Spinal cord (tissue), 10 donors: ENCODE results near the gene HMX2. TPM values are rescaled to one million over a fixed set of nuclear protein-coding genes. Genes with fewer than 3 reads are reported as not detected.

Experiments
- DNase-seq, 6 donors: peaks; one replicate each; pipeline versions ENCODE4 v3.0.0 to v3.0.0-alpha.2; 2013 to 2015; ENCODE audit warnings: low spot score in 6 of 6, low read depth in 4 of 6
- H3K27ac ChIP-seq: one replicate; pipeline ENCODE4 v1.5.1; 2013; ENCODE audit warnings: low read depth, low read length, control low read depth
- H3K27me3 ChIP-seq: one replicate; pipeline ENCODE4 v1.6.1; 2013; ENCODE audit warnings: low read length; ENCODE audit not compliant: control insufficient read depth, insufficient read depth
- H3K36me3 ChIP-seq: one replicate; pipeline ENCODE4 v1.6.1; 2013; ENCODE audit warnings: low read length; ENCODE audit not compliant: control insufficient read depth, insufficient read depth
- H3K4me1 ChIP-seq: one replicate; pipeline ENCODE4 v1.6.1; 2013; ENCODE audit warnings: low read length; ENCODE audit not compliant: control insufficient read depth, insufficient read depth
- H3K4me3 ChIP-seq: one replicate; pipeline ENCODE4 v1.5.1; 2013; ENCODE audit warnings: low read depth, low read length, control low read depth
- H3K9me3 ChIP-seq: one replicate; pipeline ENCODE4 v1.6.1; 2013; ENCODE audit warnings: low read length; ENCODE audit not compliant: control insufficient read depth, insufficient read depth
- WGBS: methylation state at CpG from one replicate; pipeline ENCODE4 v1.1.5; 2013; ENCODE audit warnings: missing lambda C conversion rate; ENCODE audit not compliant: insufficient coverage; 5-methylcytosine and 5-hydroxymethylcytosine counted together
- polyA plus RNA-seq, 2 donors: library from polyadenylated mRNA; unstranded; fragments of 120-200 nt; gene quantifications; one replicate each; pipeline ENCODE4 v1.2.1, GENCODE V29; 2013; ENCODE audit not compliant: insufficient read length in 2 of 2
- total RNA-seq, 2 donors: library from RNA; depleted of rRNA in 1 of 2; stranded (reverse); fragments of 120-200 nt in 1 of 2; fragments of >200 nt in 1 of 2; gene quantifications; one replicate each; pipeline versions ENCODE4 v1.2.3 to v1.2.4, GENCODE V29; 2013 to 2014
- donor health status: healthy.

HMX2 gene
- total and polyA plus RNA-seq, 4 donors, result 0.09 to 0.68 TPM; not detected in 2

DNA sequence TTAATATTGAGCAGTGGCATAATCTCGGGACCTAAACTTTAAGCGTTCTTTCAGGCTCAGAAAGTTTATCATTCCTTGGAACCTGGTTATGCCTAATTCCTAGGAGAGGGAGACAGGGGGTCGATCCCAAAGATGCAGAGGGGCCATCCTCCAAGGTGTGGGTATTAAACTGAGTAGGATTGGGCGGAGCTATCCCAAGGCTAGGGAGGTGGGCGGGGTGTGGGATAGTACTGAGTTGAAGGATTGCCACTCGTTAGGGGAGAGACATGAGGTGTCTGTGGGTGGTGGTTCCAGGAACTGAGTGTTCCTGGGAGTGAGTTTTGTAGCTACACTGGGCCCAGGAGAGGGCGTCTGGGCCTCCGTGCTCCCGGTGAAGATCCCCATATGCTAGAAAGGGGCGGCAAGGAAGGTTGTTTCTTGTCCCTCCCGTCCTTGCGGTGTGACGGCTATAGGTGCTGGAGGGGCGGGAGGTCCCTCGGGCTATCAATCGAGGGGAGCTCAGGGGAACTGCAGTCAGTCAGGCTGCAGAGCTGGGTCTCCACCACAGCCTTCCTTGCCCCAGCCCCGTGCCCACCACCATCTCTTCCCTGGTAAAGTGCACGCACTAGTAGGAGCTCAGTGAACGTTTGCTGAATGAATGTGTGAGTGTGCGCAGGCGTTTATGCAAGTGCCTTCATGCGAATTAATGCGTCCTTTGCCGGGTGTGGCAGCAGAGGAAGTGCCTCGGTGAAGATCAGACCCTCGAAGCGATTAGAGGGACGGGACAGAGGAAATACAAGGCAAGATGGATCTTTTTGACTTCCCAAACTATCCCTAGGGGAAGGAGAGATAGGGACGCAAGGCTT, 3.0 kb upstream of the HMX2 start:
- H3K27ac ChIP-seq, result no peak overlapping the region
- H3K4me3 ChIP-seq, result no peak overlapping the region
- peaks cover 100% of the 10 kb centered on the region for H3K27me3 ChIP-seq
- no peaks in the 10 kb centered on the region for H3K36me3 ChIP-seq
- peak in 2 of 6 donors; percentile 34 to 57 for DNase-seq
- under 1% methylated on average over 26 of the region's 29 CpGs for WGBS
- no peaks in the 10 kb centered on the region for H3K9me3 ChIP-seq
- peaks cover 45% of the 10 kb centered on the region for H3K4me1 ChIP-seq

DNA sequence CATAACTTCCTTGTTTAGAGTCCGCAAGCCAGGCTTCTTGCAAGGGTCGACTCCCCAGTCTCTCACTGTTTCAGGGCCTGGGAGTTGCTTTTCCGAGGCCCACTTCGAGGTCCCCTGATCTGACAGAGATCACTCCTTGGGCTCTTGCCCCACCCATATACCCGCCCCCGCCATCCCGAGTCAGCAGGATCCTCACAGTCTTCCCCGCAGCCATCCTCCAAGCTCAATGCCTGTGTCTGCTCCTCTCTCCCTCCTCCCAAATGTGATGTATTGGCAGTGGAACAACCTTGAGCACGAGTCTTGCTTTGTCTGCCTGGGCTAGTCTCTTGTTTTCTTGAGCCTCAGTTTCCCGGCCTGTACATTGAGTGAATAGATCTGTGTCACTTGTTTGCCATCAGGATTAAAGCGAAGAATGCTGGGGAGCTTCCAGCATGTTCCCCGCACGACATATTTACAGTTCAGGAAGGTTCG, 2.4 kb upstream of the HMX2 start:
- Histone ChIP-seq H3K27me3 (peaks cover 100% of the 10 kb centered on the region), H3K4me1 (peaks cover 42% of the 10 kb centered on the region), H3K9me3 (no peaks in the 10 kb centered on the region), H3K4me3 (no peak overlapping the region), H3K27ac (no peak overlapping the region), H3K36me3 (no peaks in the 10 kb centered on the region)
- DNase-seq, result peak in 1 of 6 donors; percentile 11
- 7% methylated on average over 11 of the region's 14 CpGs for WGBS

DNA sequence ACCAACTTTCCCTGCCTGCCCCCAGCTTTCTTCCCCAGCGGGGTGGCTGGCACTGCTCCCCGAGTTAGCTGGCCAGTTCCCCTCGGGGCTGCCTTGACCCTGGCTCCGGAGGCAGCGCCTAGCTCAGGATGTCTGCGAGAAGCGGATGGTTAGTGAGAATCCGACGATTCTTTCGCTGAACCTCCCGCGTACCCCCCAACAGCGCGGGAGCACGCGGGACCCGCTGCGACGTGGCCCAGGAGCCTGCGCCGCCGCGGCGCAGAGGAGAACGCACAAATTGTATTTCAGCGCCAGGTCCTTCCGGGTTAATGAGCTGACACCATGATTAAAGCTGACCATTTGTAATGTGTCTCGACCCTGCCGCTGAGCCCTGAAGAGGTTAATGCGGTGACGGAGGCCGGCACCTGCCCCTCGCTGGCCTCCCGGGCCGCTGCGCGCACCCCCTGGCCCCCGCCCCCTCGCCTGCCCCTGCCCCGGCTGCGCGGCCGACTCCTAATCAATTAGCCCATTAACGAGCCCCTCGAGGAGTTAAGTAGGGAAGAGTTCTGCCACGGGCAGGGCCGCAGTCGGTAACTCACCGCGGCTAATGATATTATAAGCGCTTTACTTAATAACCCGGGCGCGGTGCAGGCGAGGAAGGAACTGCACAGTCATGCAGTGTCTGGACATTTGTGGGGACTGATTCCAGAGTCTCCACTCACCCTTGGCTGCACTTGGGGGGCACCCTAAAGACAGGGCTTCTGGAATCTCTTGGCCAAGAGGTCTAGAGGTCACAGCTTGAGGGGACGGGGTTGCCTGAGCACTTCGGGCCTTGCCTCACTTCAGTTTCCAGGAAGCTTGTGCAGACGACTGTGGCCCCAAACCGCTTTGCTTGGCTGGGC, 1.7 kb upstream of the HMX2 start:
- H3K4me1 ChIP-seq, result peaks cover 49% of the 10 kb centered on the region
- no peak overlapping the region for H3K27ac ChIP-seq
- H3K4me3 ChIP-seq, result no peak overlapping the region
- peak in 2 of 6 donors; percentile 16 to 21 for DNase-seq
- peaks cover 100% of the 10 kb centered on the region for H3K27me3 ChIP-seq
- no peaks in the 10 kb centered on the region for H3K36me3 ChIP-seq
- H3K9me3 ChIP-seq, result no peaks in the 10 kb centered on the region
- WGBS, result 1% methylated on average over 46 of the region's 59 CpGs

DNA sequence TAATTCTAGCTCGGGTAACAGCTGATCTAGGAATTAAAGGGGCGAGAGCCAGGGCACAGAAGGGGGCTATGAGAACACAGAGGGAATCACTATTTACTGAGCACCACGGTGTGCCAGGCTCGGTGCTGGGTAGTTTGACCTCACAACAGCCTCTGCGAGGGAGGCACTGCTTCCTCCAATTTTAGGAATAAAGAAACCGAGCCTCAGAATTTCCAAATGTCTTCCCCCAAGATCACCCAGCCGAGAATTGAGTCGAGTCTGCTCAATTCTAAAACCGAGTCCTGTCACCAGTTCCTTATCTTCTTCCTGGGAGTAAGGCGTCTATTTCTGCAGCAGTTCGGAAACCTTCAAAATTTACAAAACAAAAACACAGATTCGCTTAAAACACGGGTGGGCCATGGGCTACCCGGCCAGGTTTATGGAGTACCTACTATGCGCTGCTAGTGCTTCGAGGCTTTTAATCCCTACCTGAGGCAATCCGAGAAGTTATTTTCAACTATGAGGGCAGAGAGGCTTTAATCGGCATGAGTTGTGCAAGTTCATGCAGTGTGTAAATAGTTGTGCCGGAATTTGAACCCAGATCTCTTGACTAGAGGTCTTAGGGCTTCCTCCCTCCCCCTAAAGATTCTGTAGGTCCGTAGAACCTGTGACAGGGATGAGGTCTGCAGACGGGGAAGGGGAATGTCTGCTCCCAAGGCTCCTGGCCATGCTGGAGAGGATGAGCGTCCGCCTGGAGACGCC, 872 bp upstream of the HMX2 start:
- Histone ChIP-seq H3K27me3 (peaks cover 100% of the 10 kb centered on the region), H3K27ac (no peak overlapping the region), H3K4me1 (peaks cover 52% of the 10 kb centered on the region), H3K4me3 (no peak overlapping the region), H3K36me3 (no peaks in the 10 kb centered on the region), H3K9me3 (no peaks in the 10 kb centered on the region)
- peak in 2 of 6 donors; percentile 24 to 25 for DNase-seq
- 5% methylated on average over 15 of the region's 24 CpGs for WGBS

DNA sequence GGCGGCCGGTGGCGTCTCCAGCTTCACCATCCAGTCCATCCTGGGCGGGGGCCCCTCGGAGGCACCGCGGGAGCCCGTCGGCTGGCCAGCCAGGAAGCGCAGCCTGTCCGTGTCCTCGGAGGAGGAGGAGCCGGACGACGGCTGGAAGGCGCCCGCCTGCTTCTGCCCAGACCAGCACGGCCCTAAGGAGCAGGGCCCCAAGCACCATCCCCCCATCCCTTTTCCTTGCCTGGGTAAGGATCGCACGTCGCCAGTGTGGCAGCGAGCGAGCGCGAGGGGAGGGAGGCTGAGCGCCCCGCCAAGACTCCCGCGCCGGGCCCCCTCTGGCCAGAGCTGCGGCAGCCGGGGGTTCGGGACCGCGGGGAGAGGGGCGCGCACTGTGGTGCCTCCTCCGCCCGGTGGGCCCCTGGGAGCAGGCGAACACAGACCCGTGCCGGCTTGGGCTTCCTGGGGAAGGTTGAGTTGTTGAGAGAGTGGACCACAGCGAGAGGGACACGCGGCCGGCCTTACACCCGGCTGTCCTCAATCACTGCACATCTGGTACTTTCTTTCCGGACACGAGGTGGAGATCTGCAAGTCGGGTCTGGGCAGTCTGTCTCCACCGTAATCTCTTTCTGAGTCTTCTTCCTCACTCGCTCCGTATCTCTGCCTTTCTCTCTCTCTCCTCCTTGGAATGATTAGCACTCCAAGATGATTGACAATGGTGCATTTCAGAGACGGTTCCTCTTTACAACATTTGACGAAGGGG, 652 bp downstream of the HMX2 start:
- peaks cover 97% of the 10 kb centered on the region for H3K27me3 ChIP-seq
- peak in 2 of 6 donors; percentile 17 to 18 for DNase-seq
- H3K4me3 ChIP-seq, result no peak overlapping the region
- no peaks in the 10 kb centered on the region for H3K9me3 ChIP-seq
- no peaks in the 10 kb centered on the region for H3K36me3 ChIP-seq
- peaks cover 41% of the 10 kb centered on the region for H3K4me1 ChIP-seq
- no peak overlapping the region for H3K27ac ChIP-seq
- under 1% methylated on average over 52 of the region's 55 CpGs for WGBS

DNA sequence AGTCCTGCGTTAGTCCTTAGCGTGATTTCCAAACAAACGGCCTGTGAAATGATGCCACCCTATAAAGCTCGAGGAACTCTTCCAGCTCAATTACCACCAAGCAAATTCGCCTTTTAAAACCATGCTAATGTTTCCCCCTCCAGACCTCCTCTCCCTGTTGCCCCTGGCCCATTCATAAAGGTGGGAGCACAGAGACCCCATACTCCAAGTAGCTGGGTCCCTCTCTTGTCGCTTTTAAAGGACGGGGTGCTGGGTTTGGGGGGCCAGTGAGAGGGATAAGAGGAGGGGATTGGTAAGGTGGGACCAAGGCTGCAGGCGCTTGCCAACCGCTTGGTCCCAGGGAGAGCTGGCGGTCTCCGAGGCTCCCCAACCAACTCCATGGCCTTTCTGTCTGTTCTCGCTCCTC, 1.2 kb downstream of the HMX2 start:
- H3K27me3 ChIP-seq, result peaks cover 92% of the 10 kb centered on the region
- DNase-seq, result no peak
- H3K4me3 ChIP-seq, result no peak overlapping the region
- H3K9me3 ChIP-seq, result no peaks in the 10 kb centered on the region
- H3K4me1 ChIP-seq, result peaks cover 44% of the 10 kb centered on the region
- WGBS, result 0% methylated on average over 12 of the region's 12 CpGs
- no peak overlapping the region for H3K27ac ChIP-seq
- no peaks in the 10 kb centered on the region for H3K36me3 ChIP-seq

DNA sequence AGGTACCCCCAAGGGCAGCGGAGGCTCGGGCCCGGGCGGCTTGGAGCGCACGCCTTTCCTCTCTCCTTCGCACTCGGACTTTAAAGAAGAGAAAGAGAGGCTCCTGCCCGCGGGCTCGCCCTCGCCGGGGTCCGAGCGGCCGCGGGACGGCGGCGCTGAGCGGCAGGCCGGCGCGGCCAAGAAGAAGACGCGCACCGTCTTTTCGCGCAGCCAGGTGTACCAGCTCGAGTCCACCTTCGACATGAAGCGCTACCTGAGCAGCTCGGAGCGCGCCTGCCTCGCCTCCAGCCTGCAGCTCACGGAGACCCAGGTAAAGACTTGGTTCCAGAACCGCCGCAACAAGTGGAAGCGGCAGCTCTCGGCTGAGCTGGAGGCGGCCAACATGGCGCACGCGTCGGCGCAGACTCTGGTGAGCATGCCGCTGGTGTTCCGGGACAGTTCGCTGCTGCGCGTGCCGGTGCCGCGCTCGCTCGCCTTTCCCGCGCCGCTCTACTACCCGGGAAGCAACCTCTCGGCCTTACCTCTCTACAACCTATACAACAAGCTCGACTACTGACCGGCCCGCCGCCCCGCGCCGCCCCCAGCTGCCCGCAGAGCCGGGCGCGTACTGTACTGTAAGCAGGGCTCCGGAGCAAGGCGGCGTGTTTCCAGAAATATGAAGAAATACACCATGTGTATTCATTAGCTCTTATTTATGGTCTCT, 1.8 kb downstream of the HMX2 start:
- Histone ChIP-seq H3K4me3 (no peak overlapping the region), H3K36me3 (no peaks in the 10 kb centered on the region), H3K27ac (no peak overlapping the region), H3K9me3 (no peaks in the 10 kb centered on the region), H3K4me1 (peaks cover 44% of the 10 kb centered on the region), H3K27me3 (peaks cover 86% of the 10 kb centered on the region)
- under 1% methylated on average over 68 of the region's 76 CpGs for WGBS
- DNase-seq, result peak in 2 of 6 donors; percentile 62 to 64

DNA sequence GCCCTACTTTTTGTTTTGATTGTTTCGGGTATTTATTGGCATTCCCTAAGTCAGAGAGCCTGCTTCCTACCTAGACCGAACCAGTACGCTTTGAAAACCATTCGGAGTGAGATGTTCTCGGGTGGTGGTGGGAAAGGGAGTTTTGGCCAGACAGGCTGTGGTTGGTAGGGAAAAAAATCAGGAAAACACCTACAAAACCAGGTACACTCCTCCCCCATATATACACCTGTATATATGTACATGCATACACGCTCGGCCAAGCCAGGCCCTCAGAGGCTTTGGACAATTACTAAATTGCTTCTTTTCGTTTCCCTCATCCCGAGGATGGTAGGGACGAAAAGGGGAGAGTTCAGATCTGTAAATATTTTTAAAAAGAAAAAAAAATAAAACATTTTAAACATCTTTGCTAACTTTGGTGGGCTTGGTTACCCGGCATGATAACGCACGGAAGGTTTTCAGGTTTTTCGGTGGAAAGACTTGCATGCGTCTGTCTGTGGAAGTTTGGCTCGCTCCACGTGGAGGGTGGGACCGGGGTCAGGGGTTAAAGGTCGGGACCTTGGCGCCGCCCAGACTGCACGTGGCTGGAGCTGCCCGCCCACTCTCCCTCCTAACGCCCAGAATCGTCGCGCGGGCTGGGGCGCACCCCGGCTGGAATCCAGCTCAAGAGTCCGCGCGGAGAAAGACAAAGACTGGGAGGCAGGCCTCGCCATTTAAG, 2.5 kb downstream of the HMX2 start:
- peak in 2 of 6 donors; percentile 43 to 52 for DNase-seq
- 3% methylated on average over 24 of the region's 34 CpGs for WGBS
- Histone ChIP-seq H3K4me3 (no peak overlapping the region), H3K27me3 (peaks cover 79% of the 10 kb centered on the region), H3K36me3 (no peaks in the 10 kb centered on the region), H3K27ac (no peak overlapping the region), H3K9me3 (no peaks in the 10 kb centered on the region), H3K4me1 (peaks cover 42% of the 10 kb centered on the region)
